Measurements from ENCODE around the gene CCM2.
"Not testable (repeated sequence)": the region's sequence is repeated elsewhere in the genome, so short reads cannot be mapped to it uniquely, and the experiment has no call there.

The CCM2 gene

GRCh38 chr7:44982535-44982923 is 17.5 kb upstream of the CCM2 start:
- Mint-ChIP-seq H3K27ac (peak overlapping the region; percentile 99), H3K4me3 (peak overlapping the region; percentile 99), H3K9me3 (no peaks in the 10 kb centered on the region), H3K4me1 (ENCODE audit: low read depth) (peaks cover 65% of the 10 kb centered on the region), H3K27me3 (ENCODE audit: low read depth) (no peaks in the 10 kb centered on the region), H3K36me3 (ENCODE audit: low read depth) (peaks cover 70% of the 10 kb centered on the region)
- no peak for DNase-seq (ENCODE audit: low spot score)

- Mint-ChIP-seq H3K4me1 (ENCODE audit: low read depth) (peaks cover 69% of the 10 kb centered on the region), H3K9me3 (no peaks in the 10 kb centered on the region), H3K36me3 (ENCODE audit: low read depth) (peaks cover 65% of the 10 kb centered on the region), H3K27me3 (ENCODE audit: low read depth) (no peaks in the 10 kb centered on the region), H3K27ac (peak overlapping the region; percentile 99), H3K4me3 (peak overlapping the region; percentile 99)
- DNase-seq (ENCODE audit: low spot score), result no peak
These were observed 17.0 kb upstream of the CCM2 start for GRCh38 chr7:44982970-44983369.

GRCh38 chr7:44983742-44984477 is 16.1 kb upstream of the CCM2 start:
- DNase-seq (ENCODE audit: low spot score), result no peak
- no peaks in the 10 kb centered on the region for H3K27me3 Mint-ChIP-seq (ENCODE audit: low read depth)
- peak overlapping the region; percentile 98 for H3K4me3 Mint-ChIP-seq
- H3K9me3 Mint-ChIP-seq, result no peaks in the 10 kb centered on the region
- peaks cover 77% of the 10 kb centered on the region for H3K4me1 Mint-ChIP-seq (ENCODE audit: low read depth)
- H3K27ac Mint-ChIP-seq, result peak overlapping the region; percentile 98
- peaks cover 56% of the 10 kb centered on the region for H3K36me3 Mint-ChIP-seq (ENCODE audit: low read depth)

- peak overlapping the region; percentile 98 for H3K27ac Mint-ChIP-seq
- no peak for DNase-seq (ENCODE audit: low spot score)
- peaks cover 51% of the 10 kb centered on the region for H3K36me3 Mint-ChIP-seq (ENCODE audit: low read depth)
- no peaks in the 10 kb centered on the region for H3K27me3 Mint-ChIP-seq (ENCODE audit: low read depth)
- peaks cover 77% of the 10 kb centered on the region for H3K4me1 Mint-ChIP-seq (ENCODE audit: low read depth)
- no peaks in the 10 kb centered on the region for H3K9me3 Mint-ChIP-seq
- H3K4me3 Mint-ChIP-seq, result peak overlapping the region; percentile 98
These were observed 15.6 kb upstream of the CCM2 start for GRCh38 chr7:44984478-44984758.

GRCh38 chr7:44985033-44985695 is 14.8 kb upstream of the CCM2 start:
- DNase-seq (ENCODE audit: low spot score), result no peak
- H3K9me3 Mint-ChIP-seq, result no peaks in the 10 kb centered on the region
- peak overlapping the region; percentile 98 for H3K4me3 Mint-ChIP-seq
- no peaks in the 10 kb centered on the region for H3K27me3 Mint-ChIP-seq (ENCODE audit: low read depth)
- peaks cover 51% of the 10 kb centered on the region for H3K36me3 Mint-ChIP-seq (ENCODE audit: low read depth)
- H3K27ac Mint-ChIP-seq, result peak overlapping the region; percentile 98
- peaks cover 70% of the 10 kb centered on the region for H3K4me1 Mint-ChIP-seq (ENCODE audit: low read depth)

GRCh38 chr7:44985900-44986217 is 14.1 kb upstream of the CCM2 start:
- Mint-ChIP-seq H3K27me3 (ENCODE audit: low read depth) (no peaks in the 10 kb centered on the region), H3K4me3 (peak overlapping the region; percentile 98), H3K9me3 (no peaks in the 10 kb centered on the region), H3K36me3 (ENCODE audit: low read depth) (peaks cover 47% of the 10 kb centered on the region), H3K4me1 (ENCODE audit: low read depth) (peaks cover 67% of the 10 kb centered on the region), H3K27ac (peak overlapping the region; percentile 98)
- DNase-seq (ENCODE audit: low spot score), result no peak

GRCh38 chr7:44986218-44987053 is 13.6 kb upstream of the CCM2 start:
- peak; percentile 95 for DNase-seq (ENCODE audit: low spot score)
- no peaks in the 10 kb centered on the region for H3K27me3 Mint-ChIP-seq (ENCODE audit: low read depth)
- H3K4me3 Mint-ChIP-seq, result peak overlapping the region; percentile 98
- no peaks in the 10 kb centered on the region for H3K9me3 Mint-ChIP-seq
- H3K36me3 Mint-ChIP-seq (ENCODE audit: low read depth), result peaks cover 44% of the 10 kb centered on the region
- peaks cover 62% of the 10 kb centered on the region for H3K4me1 Mint-ChIP-seq (ENCODE audit: low read depth)
- H3K27ac Mint-ChIP-seq, result peak overlapping the region; percentile 98

- Mint-ChIP-seq H3K27ac (peak overlapping the region; percentile 98), H3K4me3 (peak overlapping the region; percentile 98), H3K27me3 (ENCODE audit: low read depth) (no peaks in the 10 kb centered on the region), H3K36me3 (ENCODE audit: low read depth) (peaks cover 40% of the 10 kb centered on the region), H3K9me3 (no peaks in the 10 kb centered on the region), H3K4me1 (ENCODE audit: low read depth) (peaks cover 63% of the 10 kb centered on the region)
- no peak for DNase-seq (ENCODE audit: low spot score)
These were observed 12.5 kb upstream of the CCM2 start for GRCh38 chr7:44987457-44987856.

GRCh38 chr7:44987996-44988395 is 12.0 kb upstream of the CCM2 start:
- Mint-ChIP-seq H3K4me1 (ENCODE audit: low read depth) (peaks cover 60% of the 10 kb centered on the region), H3K9me3 (no peaks in the 10 kb centered on the region), H3K27me3 (ENCODE audit: low read depth) (no peaks in the 10 kb centered on the region), H3K27ac (peak overlapping the region; percentile 98), H3K36me3 (ENCODE audit: low read depth) (peaks cover 38% of the 10 kb centered on the region), H3K4me3 (peak overlapping the region; percentile 98)
- no peak for DNase-seq (ENCODE audit: low spot score)

- no peak overlapping the region for H3K27ac Mint-ChIP-seq
- H3K4me3 Mint-ChIP-seq, result no peak overlapping the region
- H3K36me3 Mint-ChIP-seq (ENCODE audit: low read depth), result peaks cover 31% of the 10 kb centered on the region
- no peaks in the 10 kb centered on the region for H3K27me3 Mint-ChIP-seq (ENCODE audit: low read depth)
- DNase-seq (ENCODE audit: low spot score), result no peak
- no peaks in the 10 kb centered on the region for H3K9me3 Mint-ChIP-seq
- H3K4me1 Mint-ChIP-seq (ENCODE audit: low read depth), result peaks cover 53% of the 10 kb centered on the region
These were observed 11.3 kb upstream of the CCM2 start for GRCh38 chr7:44988701-44989100.

GRCh38 chr7:44989132-44989531 is 10.9 kb upstream of the CCM2 start:
- H3K4me3 Mint-ChIP-seq, result no peak overlapping the region
- DNase-seq (ENCODE audit: low spot score), result no peak
- peaks cover 53% of the 10 kb centered on the region for H3K4me1 Mint-ChIP-seq (ENCODE audit: low read depth)
- H3K27ac Mint-ChIP-seq, result peak overlapping the region; percentile 5
- peaks cover 27% of the 10 kb centered on the region for H3K36me3 Mint-ChIP-seq (ENCODE audit: low read depth)
- H3K9me3 Mint-ChIP-seq, result no peaks in the 10 kb centered on the region
- no peaks in the 10 kb centered on the region for H3K27me3 Mint-ChIP-seq (ENCODE audit: low read depth)

- Mint-ChIP-seq H3K36me3 (ENCODE audit: low read depth) (peaks cover 15% of the 10 kb centered on the region), H3K4me3 (no peak overlapping the region), H3K27me3 (ENCODE audit: low read depth) (no peaks in the 10 kb centered on the region), H3K9me3 (no peaks in the 10 kb centered on the region), H3K27ac (no peak overlapping the region), H3K4me1 (ENCODE audit: low read depth) (peaks cover 53% of the 10 kb centered on the region)
- no peak for DNase-seq (ENCODE audit: low spot score)
These were observed 9.6 kb upstream of the CCM2 start for GRCh38 chr7:44990109-44991023.

GRCh38 chr7:44992004-44992795 is 7.8 kb upstream of the CCM2 start:
- peaks cover 59% of the 10 kb centered on the region for H3K4me1 Mint-ChIP-seq (ENCODE audit: low read depth)
- DNase-seq (ENCODE audit: low spot score); H3K36me3 Mint-ChIP-seq (ENCODE audit: low read depth); H3K4me3 Mint-ChIP-seq; H3K9me3 Mint-ChIP-seq; H3K27me3 Mint-ChIP-seq (ENCODE audit: low read depth); H3K27ac Mint-ChIP-seq: not testable (repeated sequence)

Data from T-helper 2 cell treated with Interferon-gamma antibody and Interleukin-4, amounts not matched to agents 5 μg/mL and 100 μg/mL, for 36 hours (primary cell).